Right ventricle myocardium inferior (tissue), 1 donor: ENCODE measurements around the gene SLAMF7. TPM values are rescaled to one million over a fixed set of nuclear protein-coding genes. Genes with fewer than 3 reads are reported as not detected.
"Not testable (repeated sequence)": the region's sequence is repeated elsewhere in the genome, so short reads cannot be mapped to it uniquely, and the experiment has no call there.

ENCODE experiments used
- ATAC-seq: fragments of 200-7000 bp; cut with Tn5 transposase; one replicate; pipeline ENCODE4 v1.9.1; 2020; ENCODE audit warnings: mild to moderate bottlenecking, moderate library complexity
- DNase-seq: peaks from one replicate; pipeline ENCODE4 v3.0.0; 2021; ENCODE audit errors: missing footprints
- intact Hi-C: fragments of 100-400 bp; cut with DNase I; formaldehyde crosslinking; loops from one replicate; pipeline ENCODE4 v1.11.0; 2022
- total RNA-seq: library from RNA; stranded (reverse); fragmentation: NEBNext Ultra II Directional; extraction: Animal tissue kit (Norgen Biotek cat#: 25700); gene quantifications from one replicate; pipeline ENCODE4 v1.2.1, GENCODE V29; 2021
- donor health status: DM: no; HTN: yes; CAD: no; lungs with severe emphysema.

Gene SLAMF7
- total RNA-seq, 1 donor from 2014 or later, result 0.46 TPM

DNA sequence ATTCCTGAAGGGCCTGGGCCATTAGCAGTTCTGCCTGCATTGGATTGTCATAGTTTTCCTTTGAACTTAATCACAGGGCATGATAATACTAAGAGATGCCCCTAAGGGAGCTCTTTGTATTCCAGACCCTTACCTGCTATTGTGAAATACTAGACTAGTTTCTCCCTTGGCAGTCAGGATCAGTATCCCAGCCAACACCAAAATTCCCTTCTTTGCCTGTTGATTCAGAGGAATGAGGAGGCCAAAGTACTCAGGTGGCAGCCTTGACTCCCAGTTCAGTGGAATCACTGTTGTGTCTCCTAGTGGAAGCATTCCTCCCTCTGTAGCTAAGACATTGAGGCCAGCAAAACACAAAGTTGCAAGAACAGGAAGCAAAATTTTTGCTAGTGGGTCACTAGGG is 20.7 kb downstream of the SLAMF7 start:
- DNase-seq (no peak), ATAC-seq (no peak)
- intact Hi-C loops, result no loop called here

DNA sequence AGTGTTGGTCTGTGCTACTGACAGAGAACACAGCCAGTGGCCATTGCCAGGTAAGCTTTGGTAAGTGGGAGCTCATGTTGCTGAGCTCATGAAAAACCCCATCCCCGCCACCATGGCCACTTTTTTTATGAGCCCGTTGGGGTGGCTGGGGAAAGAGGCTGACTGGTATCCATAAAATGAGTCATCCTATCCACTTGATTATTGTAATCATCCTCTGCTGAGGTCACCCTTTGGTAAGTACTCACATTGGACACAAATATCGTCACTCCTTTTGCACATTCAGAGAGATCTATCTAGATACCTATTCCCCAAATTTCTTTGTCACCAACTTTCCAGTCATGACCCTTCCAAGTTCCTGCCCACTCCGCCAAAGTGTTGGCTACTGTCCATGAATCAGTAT is 22.0 kb downstream of the SLAMF7 start:
- ATAC-seq, result no peak

DNA sequence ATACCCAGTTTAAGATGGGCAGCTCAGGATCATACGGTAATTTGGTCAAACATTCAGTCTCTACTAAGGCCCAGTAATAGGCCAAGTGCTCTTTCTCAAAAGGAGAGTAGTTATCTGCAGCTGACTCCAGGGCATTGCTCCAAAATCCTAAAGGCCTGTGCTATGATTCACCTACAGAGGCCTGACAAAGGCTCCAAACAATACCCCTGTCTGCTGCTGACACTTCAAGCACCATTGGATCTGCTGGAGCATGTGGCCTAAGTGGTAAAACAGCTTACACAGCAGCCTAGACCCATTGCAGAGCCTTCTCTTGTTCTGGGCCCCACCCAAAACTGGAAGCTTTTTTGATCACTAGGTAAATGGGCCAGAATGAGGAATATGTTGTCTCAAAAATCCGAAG is 22.8 kb downstream of the SLAMF7 start:
- intact Hi-C loops, result no loop called here
- ATAC-seq (no peak), DNase-seq (no peak)

More for the DNA sequence above, 22.0 kb downstream of the SLAMF7 start:
- intact Hi-C loops, result no loop called here
- DNase-seq, result no peak

DNA sequence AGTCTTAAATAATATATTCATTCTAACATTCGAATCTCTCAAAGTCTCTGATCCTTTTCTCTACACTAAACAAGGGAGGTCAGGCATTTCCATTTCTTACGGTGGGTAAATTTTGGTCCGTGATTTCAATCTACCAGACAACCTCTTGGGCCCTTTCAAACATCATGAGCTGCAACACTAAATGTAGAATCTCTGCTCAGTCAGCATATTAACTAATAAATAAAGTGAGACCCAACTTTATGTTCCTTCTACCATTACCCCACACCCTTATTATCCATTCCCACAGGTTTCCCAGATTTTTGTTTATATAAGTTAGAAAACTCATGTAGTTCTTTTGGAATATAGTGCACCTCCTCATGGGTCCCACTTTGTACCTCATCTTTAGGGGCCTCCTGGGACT is 24.9 kb downstream of the SLAMF7 start:
- no peak for ATAC-seq

DNA sequence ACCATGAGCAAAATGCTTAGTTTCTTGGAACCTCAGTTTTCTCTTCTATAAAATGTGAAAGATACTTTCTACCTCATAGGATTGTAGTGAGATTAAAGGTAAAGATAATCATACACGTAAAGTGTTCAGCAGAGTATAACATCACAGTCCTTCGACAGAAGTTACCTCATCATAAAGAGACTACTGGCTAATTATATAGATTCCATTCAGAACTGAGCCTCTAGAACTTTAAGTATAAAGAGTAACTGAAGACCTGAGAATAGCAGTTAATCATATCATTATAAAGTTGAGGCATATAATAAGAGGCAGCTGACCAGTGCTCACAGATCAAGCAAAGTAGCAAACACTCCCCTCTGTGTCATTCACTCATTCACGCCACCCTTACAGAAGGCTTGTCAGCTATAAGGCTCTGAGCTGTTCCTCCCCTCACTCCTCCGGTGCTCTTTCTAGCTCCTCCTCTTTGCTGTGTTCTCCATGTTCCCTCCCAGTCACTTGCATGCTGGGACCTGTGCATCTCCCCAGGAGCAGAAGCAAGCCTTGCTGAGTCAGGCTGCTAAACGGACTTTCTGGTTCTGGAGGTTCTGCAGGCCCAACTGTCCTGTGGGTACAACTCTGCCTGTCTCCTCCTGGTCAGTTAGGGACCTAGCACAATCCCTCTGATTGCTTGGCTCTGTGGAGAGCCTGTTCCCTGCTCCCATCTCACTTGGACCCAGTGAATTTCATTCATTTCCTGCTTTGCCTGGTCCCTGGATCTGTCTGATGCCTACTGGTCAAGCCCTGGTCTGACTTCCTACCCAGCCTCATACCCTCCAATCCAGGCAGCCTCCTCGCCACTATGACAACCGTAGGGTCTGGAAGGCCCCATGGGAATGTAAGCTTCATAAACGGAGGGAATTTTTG is 28.6 kb downstream of the SLAMF7 start:
- intact Hi-C loops, result no loop called here
- DNase-seq (no peak), ATAC-seq (no peak)

More for the DNA sequence above, 24.9 kb downstream of the SLAMF7 start:
- DNase-seq, result no peak
- intact Hi-C loops, result no loop called here

DNA sequence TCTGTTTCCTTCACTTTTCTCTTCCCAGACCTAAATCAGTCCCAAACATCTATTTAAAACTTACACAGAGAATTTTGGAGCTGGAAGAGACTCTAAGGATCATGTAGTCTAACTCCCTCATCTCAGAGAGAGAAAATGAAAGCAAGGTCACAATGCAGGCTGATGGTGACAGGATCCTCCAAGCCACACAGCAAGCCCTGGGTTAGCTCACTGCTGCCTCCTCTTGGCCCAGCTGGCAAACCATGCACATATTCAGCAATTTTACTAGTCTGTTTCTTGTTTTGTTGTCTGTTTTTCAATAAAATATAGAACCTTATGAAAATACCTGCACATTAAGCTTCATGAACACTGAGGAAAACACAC is 29.2 kb downstream of the SLAMF7 start:
- DNase-seq (peak; percentile 76), ATAC-seq (no peak)
- intact Hi-C loops, result no loop called here

DNA sequence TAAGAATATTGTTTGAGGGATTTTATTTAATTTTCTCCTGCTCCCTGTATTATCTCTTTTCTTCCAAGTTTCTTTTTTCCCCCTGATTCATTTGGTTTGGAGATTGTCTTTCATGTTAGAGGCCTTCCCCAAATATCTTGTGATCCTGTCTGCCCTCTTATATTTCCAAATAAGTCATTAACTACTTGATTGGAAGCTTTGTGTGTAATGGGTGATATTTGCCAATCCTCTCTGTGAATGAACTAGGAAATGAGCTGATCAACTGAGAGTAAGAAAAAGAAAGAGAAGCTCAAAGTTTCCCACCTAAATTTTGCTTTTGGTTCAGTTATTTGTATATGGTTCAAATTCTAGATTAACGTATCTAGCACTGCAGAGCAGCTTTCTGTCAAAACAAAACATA is 33.3 kb downstream of the SLAMF7 start:
- ATAC-seq (no peak), DNase-seq (no peak)

DNA sequence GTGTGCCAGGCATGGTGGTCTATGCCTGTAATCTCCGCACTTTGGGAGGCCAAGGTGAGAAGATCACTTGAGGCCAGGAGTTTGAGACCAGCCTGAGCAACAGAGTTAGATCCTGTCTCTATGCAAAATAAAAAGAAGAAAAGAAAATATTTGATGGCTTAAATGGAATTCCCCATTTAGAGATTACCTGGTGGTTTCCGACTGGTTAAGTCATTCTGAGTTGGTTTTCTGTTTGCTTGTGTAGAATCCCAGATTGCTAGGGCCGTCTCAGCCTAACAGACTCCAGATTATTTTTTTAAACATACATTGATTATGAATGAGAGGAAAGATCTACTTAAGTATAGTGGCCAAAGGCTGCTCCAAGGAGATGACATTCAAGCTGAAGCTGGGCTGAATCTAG is 34.0 kb downstream of the SLAMF7 start:
- intact Hi-C loops, result no loop called here
- ATAC-seq (no peak), DNase-seq (no peak)

More for the DNA sequence above, 33.3 kb downstream of the SLAMF7 start:
- intact Hi-C loops, result no loop called here

DNA sequence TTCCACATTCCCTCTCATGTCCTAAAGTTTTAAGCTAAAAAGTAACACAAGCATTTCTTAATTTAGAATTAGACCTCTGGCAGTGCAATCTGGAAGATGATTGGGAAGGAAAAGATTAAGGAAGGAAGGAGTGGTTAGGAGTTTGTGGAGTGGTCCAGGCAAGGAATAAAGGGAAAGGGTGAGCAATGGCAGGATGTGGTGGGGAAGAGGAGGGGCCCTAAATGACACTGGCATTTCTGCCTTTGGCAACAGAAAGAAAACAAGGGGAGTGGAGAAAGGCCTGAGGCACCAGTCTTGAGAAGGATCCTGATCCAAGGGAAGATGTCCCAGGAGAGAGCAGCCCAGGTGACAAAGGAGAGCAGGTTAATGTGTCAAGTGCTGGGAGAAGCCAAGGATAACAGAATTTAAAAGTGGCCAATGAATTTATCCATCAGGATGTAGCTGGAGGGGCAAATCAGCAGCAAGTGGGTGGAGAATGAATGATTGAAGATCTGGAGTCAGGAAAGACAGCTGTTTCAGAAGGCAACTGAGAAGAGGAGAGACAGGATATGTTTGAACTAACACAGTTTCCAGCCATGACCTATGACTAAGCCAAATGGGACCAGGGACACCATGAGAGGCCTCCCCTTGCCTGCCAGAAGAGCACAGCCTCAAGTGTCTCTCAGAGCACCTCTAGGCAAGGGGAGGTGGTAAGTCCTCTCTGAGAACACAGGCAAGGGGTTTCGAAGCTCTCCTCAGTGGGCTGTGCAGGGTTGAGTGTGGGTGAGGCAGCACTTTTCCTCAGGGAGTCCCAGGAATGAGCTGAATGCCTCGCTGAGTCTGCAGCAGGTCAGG is 36.1 kb downstream of the SLAMF7 start:
- ATAC-seq (no peak), DNase-seq (no peak)
- intact Hi-C loops, result no loop called here

DNA sequence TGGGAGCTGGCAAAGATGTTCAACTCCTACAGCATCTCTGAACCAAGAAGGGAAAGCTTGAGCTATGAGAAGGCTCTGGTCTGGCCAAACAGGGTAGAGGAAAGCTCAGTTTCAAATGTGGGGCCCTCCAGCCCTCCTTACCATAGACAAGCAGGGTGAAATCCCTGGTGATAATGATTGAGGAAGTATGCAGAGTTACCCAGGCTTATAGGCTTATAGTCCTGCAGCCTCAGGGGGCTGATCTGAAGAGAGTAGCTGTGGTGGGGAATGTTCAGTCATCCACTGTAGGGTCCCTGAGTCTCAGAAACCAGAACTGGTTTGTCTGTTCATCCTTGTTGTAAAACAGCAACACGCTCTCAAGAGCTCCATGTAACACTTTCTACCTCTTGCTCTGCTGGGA is 37.1 kb downstream of the SLAMF7 start:
- DNase-seq, result no peak
- ATAC-seq, result no peak
- intact Hi-C loops, result no loop called here

DNA sequence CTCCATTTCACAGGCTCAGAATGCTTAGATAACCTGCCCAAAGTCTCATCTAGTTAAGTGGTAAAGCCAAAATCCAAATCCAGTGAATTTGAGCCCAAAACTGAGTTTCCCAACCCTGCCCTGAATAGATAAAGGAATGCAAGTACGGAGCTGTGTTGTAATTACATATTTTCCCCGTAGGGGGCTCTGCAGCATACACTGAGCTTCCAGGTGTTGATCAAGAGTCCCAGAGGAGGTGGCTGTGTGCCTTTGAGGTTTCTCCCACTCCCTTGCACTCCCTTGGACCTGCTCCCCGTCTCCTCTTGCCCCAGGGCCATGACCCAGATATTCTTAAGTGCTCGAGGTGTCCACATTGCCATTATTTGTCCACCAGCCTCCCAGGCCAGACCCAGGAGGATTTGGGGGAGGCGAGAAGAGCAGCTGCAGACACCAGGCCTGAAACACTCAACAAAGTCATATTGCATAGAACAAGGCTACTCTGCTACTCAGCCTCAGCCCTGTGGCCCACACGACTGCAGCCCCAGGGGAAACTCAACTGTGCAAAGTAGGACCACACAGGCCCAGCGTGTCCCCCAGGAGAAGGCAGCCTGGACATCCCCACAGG is 38.5 kb downstream of the SLAMF7 start:
- ATAC-seq, result no peak
- DNase-seq, result no peak
- intact Hi-C loops, result no loop called here

DNA sequence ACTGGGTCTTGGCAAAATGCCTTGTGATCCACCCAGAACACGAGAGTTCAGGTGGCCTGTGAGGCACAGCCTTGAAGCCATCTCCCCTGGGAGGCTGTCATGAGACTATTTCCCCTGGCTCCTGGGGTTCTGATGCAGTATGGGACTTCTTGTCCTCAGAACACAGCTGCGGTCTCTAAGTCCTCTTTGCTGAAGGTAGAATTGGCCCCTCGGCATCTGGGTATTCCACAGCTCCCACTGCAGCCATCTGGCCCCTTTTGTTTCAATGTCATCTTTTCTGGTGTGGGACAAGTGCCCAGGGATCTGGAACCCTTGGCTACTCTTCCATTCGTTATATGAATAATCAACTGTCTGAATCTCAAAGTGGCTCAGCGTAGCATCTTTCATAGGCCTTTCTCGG is 39.9 kb downstream of the SLAMF7 start:
- no peak for ATAC-seq
- intact Hi-C loops, result no loop called here
- DNase-seq, result no peak

DNA sequence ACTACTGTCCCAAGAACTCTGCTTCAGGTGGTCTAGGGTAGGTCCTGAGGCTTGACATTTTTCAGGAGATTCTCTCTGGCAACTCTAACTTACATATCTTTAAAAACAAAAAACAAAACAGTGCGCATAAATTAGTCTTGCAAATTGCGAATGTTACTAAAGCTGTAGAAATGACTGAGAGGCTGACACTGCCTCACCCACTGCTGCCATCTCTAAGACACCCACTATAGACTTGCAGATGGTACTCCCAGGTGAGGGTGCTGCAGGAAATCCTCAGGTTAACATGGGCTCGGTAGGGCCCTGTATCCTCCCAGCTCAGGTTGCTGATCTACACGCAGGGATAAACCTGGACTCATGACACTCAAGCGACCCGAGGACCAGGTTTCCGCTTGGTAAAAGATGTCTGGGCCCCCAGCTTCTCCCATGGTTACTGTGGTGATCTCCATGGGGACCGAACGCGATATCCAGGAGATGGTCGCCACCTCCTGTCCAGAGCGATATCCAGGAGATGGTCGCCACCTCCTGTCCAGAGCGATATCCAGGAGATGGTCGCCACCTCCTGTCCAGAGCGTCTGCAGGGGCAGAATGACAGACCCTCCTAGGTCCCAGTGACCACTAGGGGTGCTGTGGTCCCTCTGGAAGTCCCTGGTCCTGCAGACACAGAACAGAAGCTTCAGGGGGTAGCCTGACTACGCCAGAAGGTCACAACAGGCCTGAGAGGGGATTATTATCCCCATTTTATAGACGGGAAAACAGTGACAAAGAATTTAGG is 40.8 kb downstream of the SLAMF7 start:
- DNase-seq, result no peak
- ATAC-seq, result no peak
- intact Hi-C loops, result no loop called here

DNA sequence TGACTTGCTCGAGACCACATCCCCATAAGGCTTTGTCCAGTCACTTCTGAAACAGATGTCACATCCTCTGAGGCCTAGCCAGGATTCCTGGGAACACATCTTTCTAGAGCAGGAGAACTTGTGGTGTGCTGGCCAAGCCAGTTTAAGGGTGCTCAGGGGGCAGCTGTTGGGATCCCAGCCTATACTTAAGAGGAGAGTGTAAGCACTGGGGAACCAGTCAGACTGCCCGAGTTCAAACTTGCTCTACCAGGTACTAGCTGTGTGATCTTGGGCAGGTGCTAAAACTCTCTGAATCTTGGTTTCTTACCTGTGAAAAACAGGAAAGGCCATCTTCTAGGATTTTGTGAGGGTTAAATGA is 41.3 kb downstream of the SLAMF7 start:
- intact Hi-C loops, result no loop called here
- ATAC-seq, result no peak

DNA sequence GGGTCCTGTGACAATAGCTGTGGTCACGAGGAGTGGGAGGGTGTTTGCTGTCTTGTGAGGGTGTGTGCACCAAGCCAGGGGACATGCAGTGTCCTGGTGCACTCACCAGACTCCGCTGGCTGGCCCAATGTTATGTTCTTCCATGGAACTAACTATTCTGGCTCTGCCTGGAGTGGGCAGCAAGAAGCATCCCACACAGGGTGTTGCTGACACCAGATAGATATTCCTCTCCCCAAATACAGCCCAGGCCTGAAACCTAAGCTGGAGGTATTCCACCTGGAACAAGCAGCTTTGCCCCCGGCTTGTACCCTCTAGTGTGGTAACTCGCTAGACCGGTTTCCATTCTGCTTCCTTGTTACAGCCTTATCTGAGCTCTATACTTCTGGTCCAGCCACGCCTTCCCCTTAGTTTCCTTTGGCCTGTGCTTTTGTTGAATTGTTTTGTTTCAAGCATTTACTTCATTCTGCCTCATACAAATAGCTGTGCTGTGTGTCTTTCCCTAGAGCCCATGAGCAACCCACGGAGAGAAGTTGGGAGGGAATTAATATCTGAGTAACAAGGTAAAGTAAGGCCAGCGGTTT is 42.2 kb downstream of the SLAMF7 start:
- DNase-seq (no peak), ATAC-seq (no peak)
- intact Hi-C loops, result no loop called here

More for the DNA sequence above, 41.3 kb downstream of the SLAMF7 start:
- no peak for DNase-seq

DNA sequence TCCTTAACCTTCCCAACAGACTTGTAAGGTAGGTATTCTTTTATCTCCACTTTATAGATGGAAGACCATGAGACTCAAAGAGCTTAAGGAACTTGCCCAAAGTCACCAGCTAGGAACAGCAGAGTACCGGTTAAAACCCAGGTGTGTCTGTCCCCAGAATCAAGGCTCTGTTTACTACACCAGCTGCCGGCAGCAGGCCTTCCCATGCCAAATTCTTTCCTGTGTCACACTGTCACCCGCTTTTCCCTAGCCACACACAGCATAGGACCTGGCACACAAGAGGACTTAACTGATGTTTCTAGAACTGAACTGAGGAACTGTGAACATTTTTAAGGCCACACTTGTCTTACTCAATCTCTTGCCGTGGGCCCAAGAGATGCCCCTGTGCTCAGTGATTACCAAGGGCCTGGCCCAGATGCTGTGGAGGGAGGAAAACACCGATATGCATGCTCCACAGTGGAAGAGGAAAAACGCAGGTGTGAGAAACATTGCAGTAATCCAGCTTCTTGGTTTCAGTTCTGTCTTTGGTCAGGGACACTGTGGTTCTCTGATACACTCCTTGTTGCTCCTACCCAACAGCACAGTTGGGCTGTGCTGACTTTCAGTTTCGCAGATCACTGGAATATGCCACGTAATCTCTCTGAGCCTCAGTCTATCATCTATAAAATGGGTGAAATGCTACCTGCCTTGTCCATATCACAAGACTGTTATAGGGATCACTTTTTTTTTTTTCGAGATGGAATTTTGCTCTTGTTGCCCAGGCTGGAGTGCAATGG is 43.1 kb downstream of the SLAMF7 start:
- no peak for DNase-seq
- no peak for ATAC-seq
- intact Hi-C loops, result no loop called here

DNA sequence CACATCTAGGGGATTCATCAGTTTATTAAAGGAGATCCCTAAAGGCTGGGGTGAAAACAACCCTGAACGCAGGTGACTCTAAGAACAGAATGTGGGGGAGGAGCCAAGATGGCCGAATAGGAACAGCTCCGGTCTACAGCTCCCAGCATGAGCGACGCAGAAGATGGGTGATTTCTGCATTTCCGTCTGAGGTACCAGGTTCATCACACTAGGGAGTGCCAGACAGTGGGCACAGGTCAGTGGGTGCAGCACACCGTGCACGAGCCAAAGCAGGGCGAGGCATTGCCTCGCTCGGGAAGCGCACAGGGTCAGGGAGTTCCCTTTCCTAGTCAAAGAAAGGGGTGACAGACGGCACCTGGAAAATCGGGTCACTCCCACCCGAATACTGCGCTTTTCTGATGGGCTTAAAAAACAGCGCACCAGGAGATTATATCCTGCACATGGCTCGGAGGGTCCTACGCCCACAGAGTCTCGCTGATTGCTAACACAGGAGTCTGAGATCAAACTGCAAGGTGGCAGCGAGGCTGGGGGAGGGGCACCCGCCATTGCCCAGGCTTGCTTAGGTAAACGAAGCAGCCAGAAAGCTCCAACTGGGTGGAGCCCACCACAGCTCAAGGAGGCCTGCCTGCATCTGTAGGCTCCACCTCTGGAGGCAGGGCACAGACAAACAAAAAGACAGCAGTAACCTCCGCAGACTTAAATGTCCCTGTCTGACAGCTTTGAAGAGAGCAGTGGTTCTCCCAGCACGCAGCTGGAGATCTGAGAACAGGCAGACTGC is 44.1 kb downstream of the SLAMF7 start:
- ATAC-seq, intact Hi-C loops: not testable (repeated sequence)

More for the DNA sequence above, 44.1 kb downstream of the SLAMF7 start:
- DNase-seq, result not testable (repeated sequence)
